GM04503 (cell line): ENCODE data around the gene CD151.

Source experiments
- DNase-seq: peaks from one replicate; pipeline ENCODE4 v3.0.0-alpha.2; 2012; ENCODE audit warnings: low read depth

CD151 gene

DNA sequence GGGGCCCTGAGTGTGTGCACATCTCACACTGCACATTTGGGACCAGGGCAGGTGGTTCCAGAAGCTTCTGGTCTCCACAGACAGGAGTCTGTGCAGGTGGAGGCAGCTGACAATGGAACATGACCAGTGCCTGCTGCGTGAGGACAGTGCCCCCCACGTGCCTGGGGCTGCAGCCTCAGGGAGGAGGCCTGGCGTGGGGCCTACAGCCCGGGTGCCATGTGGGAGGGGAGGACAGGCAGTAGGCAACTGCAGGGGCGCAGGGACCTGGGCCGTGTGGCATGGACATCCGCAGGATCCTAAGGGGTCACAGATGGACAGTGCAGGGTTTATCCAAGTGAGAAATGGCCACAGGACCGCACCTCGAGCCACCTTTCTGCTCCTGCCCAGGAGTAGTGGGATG is 38.7 kb downstream of the CD151 start:
- DNase-seq = no peak

GRCh38 chr11:872799-873198 is 40.0 kb downstream of the CD151 start:
- no peak for DNase-seq

- no peak for DNase-seq
These were observed 41.0 kb downstream of the CD151 start for GRCh38 chr11:873706-874105.

DNA sequence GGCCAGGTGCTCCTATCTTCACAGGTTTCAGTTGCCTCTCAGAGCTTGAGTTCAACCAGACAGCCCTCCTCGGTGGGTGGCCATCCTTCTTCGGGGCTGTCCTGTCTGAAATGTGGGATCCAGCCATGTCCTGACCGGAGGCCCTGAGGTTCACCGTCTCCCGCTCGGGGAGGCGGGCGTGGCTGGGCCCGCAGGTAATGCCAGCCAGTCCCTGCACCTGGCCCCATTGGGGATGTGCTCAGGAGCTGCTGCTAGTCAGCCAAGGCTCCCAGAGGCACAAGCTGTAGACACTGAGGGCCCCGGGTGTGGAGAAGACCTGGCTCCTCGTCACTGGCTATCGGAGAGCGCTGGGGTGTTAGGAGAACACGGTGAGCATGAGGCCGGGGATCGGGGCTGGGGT is 42.5 kb downstream of the CD151 start:
- no peak for DNase-seq

DNA sequence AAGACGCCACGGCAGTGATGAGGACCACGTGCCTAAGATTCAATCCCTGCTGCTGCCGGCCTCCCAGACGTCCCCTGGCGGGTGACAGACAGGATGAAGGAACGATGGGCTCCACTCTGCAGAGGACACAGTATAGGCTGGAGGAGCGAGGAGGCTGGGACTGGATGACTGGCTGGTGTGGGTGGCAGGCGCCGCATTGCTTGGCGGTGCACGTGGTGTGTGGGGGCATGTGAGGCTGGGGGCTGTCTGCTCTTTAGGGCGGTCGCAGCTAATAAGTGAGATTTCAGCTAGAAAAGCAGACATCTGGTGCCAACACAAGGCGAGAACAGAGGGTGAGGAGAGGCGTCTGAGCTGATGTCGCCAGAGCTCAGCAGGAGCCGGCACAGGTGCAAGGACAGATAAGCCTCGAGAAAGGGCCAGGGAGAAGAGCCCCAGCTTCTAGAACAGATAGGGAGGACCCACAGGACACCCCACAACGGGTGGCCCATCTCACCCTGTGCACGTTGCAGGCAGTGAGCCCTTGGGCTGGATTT is 43.1 kb downstream of the CD151 start:
- no peak for DNase-seq

DNA sequence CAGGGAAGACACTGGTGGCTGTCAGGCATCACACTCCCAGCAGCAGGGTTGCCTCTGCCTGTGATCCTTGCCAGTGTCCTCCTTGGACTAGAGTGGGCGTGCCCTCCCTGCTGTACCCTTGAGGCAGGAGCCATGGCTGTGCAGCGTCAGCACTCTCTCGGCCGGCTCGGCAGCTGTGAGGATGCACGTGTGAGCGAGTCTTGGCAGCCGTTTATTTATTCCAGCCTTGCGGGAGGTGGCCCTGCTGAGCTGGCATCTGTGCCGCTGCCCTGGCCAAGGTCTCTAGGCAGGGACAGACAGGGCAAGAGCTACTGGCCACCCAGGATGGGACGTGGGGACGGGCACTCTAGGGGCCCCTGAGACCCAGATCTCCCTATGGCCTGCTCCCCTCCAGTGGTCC is 43.8 kb downstream of the CD151 start:
- DNase-seq = no peak

- no peak for DNase-seq
These were observed 44.8 kb downstream of the CD151 start for GRCh38 chr11:877565-877964.

- no peak for DNase-seq
These were observed 47.7 kb downstream of the CD151 start for GRCh38 chr11:880447-880846.

- no peak for DNase-seq
These were observed 49.8 kb downstream of the CD151 start for GRCh38 chr11:882596-882995.

- no peak for DNase-seq
These were observed 50.8 kb downstream of the CD151 start for GRCh38 chr11:883527-883926.

GRCh38 chr11:884578-885070 is 51.9 kb downstream of the CD151 start:
- DNase-seq = no peak

DNA sequence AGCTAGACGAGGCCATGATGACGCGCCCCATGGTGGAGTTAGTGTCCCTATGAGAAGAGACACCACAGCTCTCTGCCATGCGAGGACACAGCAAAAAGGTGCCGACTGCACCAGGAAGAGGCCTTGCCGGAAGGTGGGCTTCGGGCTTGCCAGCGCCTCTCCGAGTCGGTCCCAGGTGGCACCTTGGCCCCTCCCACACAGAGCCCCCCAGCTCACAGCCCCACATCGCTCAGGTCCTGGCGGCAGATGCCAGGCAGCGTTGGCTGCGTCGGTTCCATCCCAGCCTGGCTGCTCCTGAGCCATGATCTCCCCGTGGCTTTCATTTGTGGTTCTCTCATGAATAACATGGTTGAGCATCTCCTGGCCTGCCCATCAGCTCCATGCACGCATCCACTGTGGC is 53.8 kb downstream of the CD151 start:
- DNase-seq = no peak

GRCh38 chr11:887589-887988 is 54.8 kb downstream of the CD151 start:
- DNase-seq = no peak
